Measurements from ENCODE around the gene MPDU1. TPM values are rescaled to one million over a fixed set of nuclear protein-coding genes. Genes with fewer than 3 reads are reported as not detected.

MPDU1 gene
- total RNA-seq, 4 donors from 2014 or later = 30.4 to 97.7 (median 74.4) TPM

DNA sequence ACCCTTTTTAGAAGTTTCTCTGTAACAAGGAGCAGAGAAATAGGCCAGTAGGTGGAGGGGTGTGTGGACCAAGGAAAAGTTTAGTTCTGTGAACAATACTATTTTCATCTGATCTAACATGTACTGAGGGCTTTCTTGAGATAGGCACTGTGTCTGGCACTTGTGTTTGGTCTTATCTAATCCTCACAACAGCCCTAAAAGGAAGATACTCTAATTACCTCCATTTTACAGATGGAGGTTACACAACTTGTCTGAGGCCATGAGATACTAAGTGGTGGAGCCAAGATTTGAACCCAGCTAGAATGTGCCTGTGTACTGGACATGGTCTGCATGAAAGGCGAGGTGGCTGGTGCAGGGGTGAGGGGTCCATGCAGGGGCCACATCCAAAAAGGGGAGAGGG is 30.3 kb upstream of the MPDU1 start:
- TF ChIP-seq, protein P1, sequence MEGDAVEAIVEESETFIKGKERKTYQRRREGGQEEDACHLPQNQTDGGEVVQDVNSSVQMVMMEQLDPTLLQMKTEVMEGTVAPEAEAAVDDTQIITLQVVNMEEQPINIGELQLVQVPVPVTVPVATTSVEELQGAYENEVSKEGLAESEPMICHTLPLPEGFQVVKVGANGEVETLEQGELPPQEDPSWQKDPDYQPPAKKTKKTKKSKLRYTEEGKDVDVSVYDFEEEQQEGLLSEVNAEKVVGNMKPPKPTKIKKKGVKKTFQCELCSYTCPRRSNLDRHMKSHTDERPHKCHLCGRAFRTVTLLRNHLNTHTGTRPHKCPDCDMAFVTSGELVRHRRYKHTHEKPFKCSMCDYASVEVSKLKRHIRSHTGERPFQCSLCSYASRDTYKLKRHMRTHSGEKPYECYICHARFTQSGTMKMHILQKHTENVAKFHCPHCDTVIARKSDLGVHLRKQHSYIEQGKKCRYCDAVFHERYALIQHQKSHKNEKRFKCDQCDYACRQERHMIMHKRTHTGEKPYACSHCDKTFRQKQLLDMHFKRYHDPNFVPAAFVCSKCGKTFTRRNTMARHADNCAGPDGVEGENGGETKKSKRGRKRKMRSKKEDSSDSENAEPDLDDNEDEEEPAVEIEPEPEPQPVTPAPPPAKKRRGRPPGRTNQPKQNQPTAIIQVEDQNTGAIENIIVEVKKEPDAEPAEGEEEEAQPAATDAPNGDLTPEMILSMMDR (IDR thresholded peaks at IDR 0.05) = no peak
- no peak for TF ChIP-seq POLR2A (IDR thresholded peaks at IDR 0.05)
- intact Hi-C loops (cut with DNase I; ENCODE audit: low total_unique reads) = loop anchor here (10.0 kb wide), 2 partner anchors 59 to 199 kb away; partner anchors contain the start of genes KCTD11 and TMEM95
- DNase-seq (ENCODE audit: low spot score in 2 of 2) = no peak
- 95 to 100% methylated on average over 1 of the region's 1 CpG for WGBS, 2 donors
- no peak overlapping the region for H3K4me3 ChIP-seq (ENCODE audit: low read depth, poor library complexity, severe bottlenecking)

GRCh38 chr17:7555320-7555948 is 28.2 kb upstream of the MPDU1 start:
- DNase-seq (ENCODE audit: low spot score in 2 of 2) = no peak
- no peak for TF ChIP-seq POLR2A (IDR thresholded peaks at IDR 0.05)
- TF ChIP-seq, protein P1 (IDR thresholded peaks at IDR 0.05) = no peak
- WGBS, 2 donors = 45 to 57% methylated on average over 10 of the region's 10 CpGs

GRCh38 chr17:7556627-7557026 is 27.0 kb upstream of the MPDU1 start:
- intact Hi-C loops (cut with DNase I; ENCODE audit: low total_unique reads) = loop anchor here (10.0 kb wide), 2 partner anchors 62 to 202 kb away; partner anchors contain the start of genes KCTD11 and TMEM95
- no peak for DNase-seq (ENCODE audit: low spot score in 2 of 2)
- TF ChIP-seq POLR2A (IDR thresholded peaks at IDR 0.05) = no peak
- TF ChIP-seq, protein P1 (IDR thresholded peaks at IDR 0.05) = no peak
- no peak overlapping the region for H3K4me3 ChIP-seq (ENCODE audit: low read depth, poor library complexity, severe bottlenecking)
- 71 to 76% methylated on average over 12 of the region's 12 CpGs for WGBS, 2 donors

More at GRCh38 chr17:7555320-7555948, 28.2 kb upstream of the MPDU1 start:
- intact Hi-C loops (cut with DNase I; ENCODE audit: low total_unique reads) = loop anchor here (10.0 kb wide), 2 partner anchors 61 to 201 kb away; partner anchors contain the start of genes KCTD11 and TMEM95
- H3K4me3 ChIP-seq (ENCODE audit: low read depth, poor library complexity, severe bottlenecking) = no peak overlapping the region

- DNase-seq (ENCODE audit: low spot score in 2 of 2) = no peak
- TF ChIP-seq POLR2A (IDR thresholded peaks at IDR 0.05) = no peak
- TF ChIP-seq, protein P1 (IDR thresholded peaks at IDR 0.05) = no peak
- intact Hi-C loops (cut with DNase I; ENCODE audit: low total_unique reads) = loop anchor here (10.0 kb wide), 2 partner anchors 62 to 202 kb away; partner anchors contain the start of genes KCTD11 and TMEM95
- H3K4me3 ChIP-seq (ENCODE audit: low read depth, poor library complexity, severe bottlenecking) = no peak overlapping the region
- WGBS, 2 donors = 39 to 48% methylated on average over 14 to 19 of the region's 19 CpGs
These were observed 26.4 kb upstream of the MPDU1 start for GRCh38 chr17:7557147-7557764.

- 3 to 9% methylated on average over 21 of the region's 21 CpGs for WGBS, 2 donors
- intact Hi-C loops (cut with DNase I; ENCODE audit: low total_unique reads) = loop anchor here (10.0 kb wide), 2 partner anchors 63 to 203 kb away; partner anchors contain the start of genes KCTD11 and TMEM95
- peak; percentile 80 to 95 for DNase-seq (ENCODE audit: low spot score in 2 of 2)
These were observed 25.7 kb upstream of the MPDU1 start for GRCh38 chr17:7557775-7558543.

More at GRCh38 chr17:7557775-7558543, 25.7 kb upstream of the MPDU1 start:
- TF ChIP-seq, protein P1 (IDR thresholded peaks at IDR 0.05) = no peak
- no peak for TF ChIP-seq POLR2A (IDR thresholded peaks at IDR 0.05)
- H3K4me3 ChIP-seq (ENCODE audit: low read depth, poor library complexity, severe bottlenecking) = no peak overlapping the region

Measured in lower leg skin (tissue), 4 donors.